H7 (cell line): ENCODE results near the gene SCN2B. TPM values are rescaled to one million over a fixed set of nuclear protein-coding genes. Genes with fewer than 3 reads are reported as not detected.

Experiments
- DNase-seq: peaks from one replicate; pipeline ENCODE4 v3.0.0; 2012
- H3K27me3 ChIP-seq: 2 replicates; pipeline ENCODE4 v1.6.0; 2011; ENCODE audit warnings: mild to moderate bottlenecking, low read length; ENCODE audit not compliant: control insufficient read depth, insufficient read depth
- H3K36me3 ChIP-seq: replicated peaks from 2 replicates; pipeline ENCODE4 v1.5.1; 2011; ENCODE audit warnings: low read length; ENCODE audit not compliant: control insufficient read depth, insufficient read depth
- H3K4me3 ChIP-seq: 2 replicates; pipeline ENCODE4 v1.5.1; 2011; ENCODE audit warnings: low read depth, mild to moderate bottlenecking, control low read depth, low read length, moderate library complexity; ENCODE audit not compliant: insufficient read depth
- total RNA-seq: library from RNA; depleted of rRNA; stranded (reverse); fragments of >200 nt; shearing (Covaris generic); gene quantifications from 2 replicates; pipeline ENCODE4 v1.2.3, GENCODE V29; 2014; rRNA removed

The SCN2B gene
- total RNA-seq, 1 experiment from 2014 or later: 0.03 TPM

DNA sequence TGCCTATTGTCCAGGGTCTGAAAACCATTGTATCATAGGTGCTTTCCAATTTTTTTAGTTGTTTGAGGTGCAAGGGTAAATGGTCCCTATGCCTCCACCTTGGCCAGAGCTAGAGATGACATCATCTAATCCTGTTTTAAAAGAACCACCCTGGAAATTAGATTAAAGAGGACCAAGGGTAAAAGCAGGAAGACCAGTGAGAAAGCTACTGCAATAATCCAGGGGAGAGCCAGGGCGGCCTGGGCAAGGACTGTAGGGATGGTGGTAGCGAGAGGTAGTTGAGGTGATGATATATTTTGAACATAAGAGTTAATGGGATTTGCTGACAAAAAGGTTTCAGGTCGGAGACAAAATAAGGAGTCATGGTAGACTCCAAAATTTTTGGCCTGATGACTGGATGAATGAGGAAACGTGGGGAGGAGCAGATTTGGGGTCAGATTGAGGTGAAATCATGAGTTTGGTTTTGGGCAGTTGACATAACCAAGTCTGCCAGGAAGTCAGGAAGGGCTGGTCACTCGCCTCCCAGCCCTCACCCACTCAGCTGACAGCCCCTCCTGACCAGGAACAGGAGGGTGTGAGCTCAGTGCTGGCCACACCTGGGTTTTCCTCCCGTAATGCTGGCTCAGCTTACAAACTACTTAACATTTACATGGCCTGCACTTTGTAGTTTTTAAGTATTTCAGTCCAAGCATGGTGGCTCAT lies 46.8 kb downstream of the SCN2B start:
- H3K4me3 ChIP-seq: no peak overlapping the region
- no peaks in the 10 kb centered on the region for H3K36me3 ChIP-seq
- no peaks in the 10 kb centered on the region; the same call in 1 of the 2 replicates for H3K27me3 ChIP-seq
- DNase-seq: no peak

DNA sequence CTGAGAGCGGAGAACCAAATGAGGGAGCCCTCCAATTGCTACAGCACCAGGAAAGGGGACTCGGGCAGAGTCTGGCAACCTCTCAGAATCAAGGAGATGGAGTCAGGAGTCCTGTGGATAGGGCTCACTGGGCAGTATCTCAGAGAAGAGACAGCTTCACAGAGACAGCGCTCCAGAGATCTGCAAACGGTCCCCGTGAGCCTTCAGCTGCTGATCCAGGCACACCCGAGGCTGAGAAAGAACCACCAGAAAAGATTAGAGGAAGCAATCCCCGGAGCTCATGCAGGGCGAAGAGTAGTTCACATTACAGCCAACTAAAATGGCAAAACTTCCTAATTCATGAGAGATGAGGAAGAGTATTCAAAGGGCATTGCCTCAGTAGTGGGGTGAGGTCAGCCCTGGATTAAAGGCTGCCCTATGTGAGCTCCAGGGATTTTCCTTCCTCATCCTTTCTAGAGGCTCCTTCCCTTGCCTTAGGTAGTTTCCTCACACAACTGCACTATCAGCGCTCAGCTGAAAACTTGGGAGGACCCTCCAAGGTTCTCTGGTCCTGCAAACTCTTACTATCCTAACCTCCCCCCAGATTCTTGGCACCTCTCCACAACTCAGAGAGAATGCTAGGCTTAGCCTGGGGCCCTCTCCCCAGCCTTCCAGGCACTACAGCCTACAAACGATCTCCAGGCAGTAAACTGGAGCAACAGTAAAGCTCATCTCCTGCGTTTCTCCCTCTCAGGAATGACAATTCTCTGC lies 47.5 kb downstream of the SCN2B start:
- DNase-seq: no peak
- Histone ChIP-seq H3K36me3 (no peaks in the 10 kb centered on the region), H3K27me3 (no peaks in the 10 kb centered on the region; the same call in 1 of the 2 replicates), H3K4me3 (no peak overlapping the region)

DNA sequence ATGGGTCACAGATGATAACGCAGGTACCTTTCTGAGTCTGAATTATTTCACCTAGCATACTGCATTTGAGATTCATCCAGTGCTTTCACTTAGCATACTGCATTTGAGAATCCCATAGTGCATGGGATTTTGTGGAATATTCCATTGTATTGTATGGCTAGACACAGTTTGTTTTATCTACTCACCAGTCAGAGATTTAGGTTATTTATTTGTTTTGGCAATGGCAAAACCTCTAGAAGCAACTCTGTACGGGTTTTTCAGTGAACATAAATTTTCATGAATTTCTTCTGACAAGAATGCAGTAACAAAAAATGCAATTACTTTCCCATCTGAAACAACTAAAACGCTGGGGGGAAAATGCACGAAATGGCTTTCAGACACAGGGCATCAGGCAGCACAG lies 48.1 kb downstream of the SCN2B start:
- no peak overlapping the region for H3K4me3 ChIP-seq
- no peaks in the 10 kb centered on the region; the same call in 1 of the 2 replicates for H3K27me3 ChIP-seq
- no peak for DNase-seq
- no peaks in the 10 kb centered on the region for H3K36me3 ChIP-seq

- Histone ChIP-seq H3K4me3 (no peak overlapping the region), H3K36me3 (no peaks in the 10 kb centered on the region), H3K27me3 (no peaks in the 10 kb centered on the region; the same call in 1 of the 2 replicates)
- DNase-seq: no peak
These were observed 50.2 kb downstream of the SCN2B start for GRCh38 chr11:118126082-118126838.

GRCh38 chr11:118124929-118125535 lies 51.4 kb downstream of the SCN2B start:
- no peaks in the 10 kb centered on the region for H3K36me3 ChIP-seq
- DNase-seq: no peak
- no peaks in the 10 kb centered on the region; the same call in 1 of the 2 replicates for H3K27me3 ChIP-seq
- no peak overlapping the region for H3K4me3 ChIP-seq

DNA sequence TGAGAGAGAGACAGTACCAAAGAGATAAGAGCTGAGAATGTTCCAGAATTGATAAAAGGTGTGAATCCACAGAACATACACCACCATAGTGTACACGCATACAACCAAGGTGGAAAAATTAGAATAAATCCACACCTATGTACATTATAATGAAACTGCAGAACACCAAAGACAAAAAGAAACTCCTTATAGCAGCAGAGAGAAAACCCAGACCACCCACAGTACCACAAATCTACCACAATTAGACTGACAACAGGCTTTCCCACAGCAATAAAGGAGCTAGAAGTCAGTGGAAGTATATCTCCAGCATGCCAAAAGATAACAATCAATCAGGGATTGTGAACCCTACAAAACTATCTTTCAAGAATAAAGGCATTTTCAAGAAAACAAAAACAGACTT lies 55.6 kb downstream of the SCN2B start:
- Histone ChIP-seq H3K36me3 (no peaks in the 10 kb centered on the region), H3K4me3 (no peak overlapping the region), H3K27me3 (no peaks in the 10 kb centered on the region)
- DNase-seq: no peak

GRCh38 chr11:118117790-118118601 lies 58.4 kb downstream of the SCN2B start:
- Histone ChIP-seq H3K27me3 (no peaks in the 10 kb centered on the region), H3K36me3 (no peaks in the 10 kb centered on the region), H3K4me3 (no peak overlapping the region)
- DNase-seq: no peak

DNA sequence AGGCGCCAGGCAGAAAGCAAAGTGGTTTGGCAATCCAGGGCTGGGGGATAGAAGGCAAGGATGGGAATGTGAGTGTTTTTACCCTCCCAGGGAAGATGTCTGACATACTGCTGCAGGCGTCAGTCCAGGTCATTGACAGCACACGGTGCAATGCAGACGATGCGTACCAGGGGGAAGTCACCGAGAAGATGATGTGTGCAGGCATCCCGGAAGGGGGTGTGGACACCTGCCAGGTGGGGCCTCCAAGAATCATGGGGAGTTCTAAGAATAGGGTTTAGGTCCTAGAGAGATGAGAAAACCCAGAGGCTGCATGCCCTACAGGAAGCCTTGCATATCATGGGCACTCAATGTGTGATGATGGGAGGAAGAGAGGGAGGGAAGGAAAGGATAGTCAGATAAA lies 61.4 kb downstream of the SCN2B start:
- Histone ChIP-seq H3K4me3 (no peak overlapping the region), H3K36me3 (no peaks in the 10 kb centered on the region), H3K27me3 (no peaks in the 10 kb centered on the region)
- DNase-seq: no peak

DNA sequence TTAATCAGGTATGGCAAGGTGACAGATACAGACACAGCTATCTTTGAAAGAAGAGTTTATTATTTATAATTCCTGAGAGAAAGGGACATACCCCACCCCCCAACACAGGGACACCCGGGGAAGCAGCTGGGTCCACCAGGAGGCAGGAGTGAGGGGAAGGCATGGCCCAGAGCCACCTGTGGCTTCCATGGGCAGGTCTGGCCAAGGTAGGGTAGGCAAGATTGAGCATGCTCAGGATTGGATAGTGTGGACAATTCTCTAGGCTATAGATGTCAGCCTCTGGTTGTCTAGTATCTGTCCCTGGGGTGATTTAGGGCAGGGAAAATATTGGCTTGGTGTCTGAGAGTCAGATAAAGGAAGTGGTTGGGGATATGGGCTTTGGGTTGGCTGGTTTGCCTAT lies 62.2 kb downstream of the SCN2B start:
- Histone ChIP-seq H3K4me3 (no peak overlapping the region), H3K27me3 (no peaks in the 10 kb centered on the region), H3K36me3 (no peaks in the 10 kb centered on the region)
- no peak for DNase-seq

GRCh38 chr11:118112711-118113430 lies 63.6 kb downstream of the SCN2B start:
- H3K36me3 ChIP-seq: no peaks in the 10 kb centered on the region
- no peaks in the 10 kb centered on the region for H3K27me3 ChIP-seq
- no peak overlapping the region for H3K4me3 ChIP-seq
- no peak for DNase-seq

Other genes starting within 250 kb of the SCN2B start
- gene TMPRSS13, start 247.2 kb downstream of the SCN2B start, total RNA-seq: 0.31 TPM in 1 of 2 replicates, not detected in the other
- gene IL10RA, start 190.2 kb downstream of the SCN2B start, total RNA-seq: not detected in 2 replicates
- 0.38 TPM in 1 of 2 replicates, not detected in the other for gene TMPRSS4, start 99.6 kb downstream of the SCN2B start, total RNA-seq
- not detected in 2 replicates for gene SMIM35, start 89.7 kb downstream of the SCN2B start, total RNA-seq
- 0.74 and 1.0 TPM in 2 replicates for gene SCN4B, start 23.8 kb downstream of the SCN2B start, total RNA-seq
- gene JAML, start 48.4 kb upstream of the SCN2B start, total RNA-seq: not detected in 2 replicates
- 0.42 and 0.63 TPM in 2 replicates for gene MPZL3, start 75.7 kb upstream of the SCN2B start, total RNA-seq
- gene MPZL2, start 87.7 kb upstream of the SCN2B start, total RNA-seq: 0.38 and 0.48 TPM in 2 replicates
- gene CD3E, start 128.1 kb upstream of the SCN2B start, total RNA-seq: not detected in 2 replicates
- 1.5 TPM in 1 of 2 replicates, not detected in the other for gene CD3D, start 166.1 kb upstream of the SCN2B start, total RNA-seq
- not detected in 2 replicates for gene CD3G, start 167.7 kb upstream of the SCN2B start, total RNA-seq
- 34.3 and 39.1 TPM in 2 replicates for gene UBE4A, start 183.0 kb upstream of the SCN2B start, total RNA-seq
- 98.8 and 118 TPM in 2 replicates for gene ATP5MG, start 225.0 kb upstream of the SCN2B start, total RNA-seq